Astrocyte of the spinal cord (primary cell): ENCODE results near the gene ASPRV1.

Experiments
- DNase-seq: peaks from one replicate; pipeline ENCODE4 v3.0.0; 2011; ENCODE audit warnings: low read depth, low spot score
- H3K4me3 ChIP-seq: 2 replicates; pipeline ENCODE4 v1.5.1; 2011; ENCODE audit warnings: low read depth, mild to moderate bottlenecking, low read length, moderate library complexity
- CTCF ChIP-seq: IDR thresholded peaks from 2 replicates; pipeline ENCODE4 v1.5.1; 2012; ENCODE audit warnings: low read depth, mild to moderate bottlenecking, low read length, inconsistent platforms
- in situ Hi-C: cut with HindIII; loops from 2 replicates; pipeline ENCODE4 v1.10.0; 2017; ENCODE audit warnings: low sequenced_read_pairs

The ASPRV1 gene

GRCh38 chr2:69973335-69973735 is 11.9 kb upstream of the ASPRV1 start:
- DNase-seq: peak; percentile 8
- no peak overlapping the region for H3K4me3 ChIP-seq
- no peak for TF ChIP-seq CTCF
- in situ Hi-C loops: no loop called here

- H3K4me3 ChIP-seq: no peak overlapping the region
- DNase-seq: no peak
- in situ Hi-C loops: no loop called here
- no peak for TF ChIP-seq CTCF
Measured at GRCh38 chr2:69972822-69973221, 11.4 kb upstream of the ASPRV1 start.

GRCh38 chr2:69969991-69970390 is 8.6 kb upstream of the ASPRV1 start:
- no peak for DNase-seq
- in situ Hi-C loops: no loop called here
- H3K4me3 ChIP-seq: no peak overlapping the region
- no peak for TF ChIP-seq CTCF

GRCh38 chr2:69969126-69969983 is 7.9 kb upstream of the ASPRV1 start:
- TF ChIP-seq CTCF: no peak
- in situ Hi-C loops: no loop called here
- DNase-seq: no peak
- H3K4me3 ChIP-seq: no peak overlapping the region

- no peak for TF ChIP-seq CTCF
- no peak for DNase-seq
- in situ Hi-C loops: no loop called here
- no peak overlapping the region for H3K4me3 ChIP-seq
Measured at GRCh38 chr2:69968609-69969008, 7.2 kb upstream of the ASPRV1 start.

- H3K4me3 ChIP-seq: no peak overlapping the region
- TF ChIP-seq CTCF: no peak
- no peak for DNase-seq
- in situ Hi-C loops: no loop called here
Measured at GRCh38 chr2:69966496-69966895, 5.1 kb upstream of the ASPRV1 start.
